Astrocyte (in vitro differentiated cells and primary cell): ENCODE measurements around the gene CYP2A6. TPM values are rescaled to one million over a fixed set of nuclear protein-coding genes. Genes with fewer than 3 reads are reported as not detected.

Experiments used
- DNase-seq: peaks from one replicate; pipeline ENCODE4 v3.0.0-alpha.2; 2010; ENCODE audit warnings: low read depth
- FAIRE-seq: peaks from 2 replicates; lab custom pipeline; 2011; peaks lifted over from hg19 to GRCh38; lab: Jason Lieb, UNC
- H2AFZ ChIP-seq: 2 replicates; pipeline ENCODE4 v1.6.0; 2012; ENCODE audit warnings: low read depth, low read length, inconsistent platforms
- H3K27ac ChIP-seq: 2 replicates; pipeline ENCODE4 v1.5.1; 2011; ENCODE audit warnings: low read depth, low read length, inconsistent platforms
- H3K27me3 ChIP-seq: 2 replicates; pipeline ENCODE4 v1.6.0; 2011; ENCODE audit warnings: low read length, inconsistent platforms; ENCODE audit not compliant: insufficient read depth
- H3K36me3 ChIP-seq: 2 replicates; pipeline ENCODE4 v1.5.1; 2011; ENCODE audit warnings: low read length, inconsistent platforms; ENCODE audit not compliant: insufficient read depth
- H3K4me1 ChIP-seq: 2 replicates; pipeline ENCODE4 v1.5.1; 2011; ENCODE audit warnings: low read length, inconsistent platforms; ENCODE audit not compliant: insufficient read depth
- H3K4me2 ChIP-seq: 2 replicates; pipeline ENCODE4 v1.6.0; 2012; ENCODE audit warnings: low read length, inconsistent platforms
- H3K4me3 ChIP-seq: 2 replicates; pipeline ENCODE4 v1.5.1; 2011; ENCODE audit warnings: low read depth, mild to moderate bottlenecking, low read length, inconsistent platforms; ENCODE audit not compliant: insufficient read depth
- H3K79me2 ChIP-seq: 2 replicates; pipeline ENCODE4 v1.6.0; 2012; ENCODE audit warnings: mild to moderate bottlenecking, low read length, inconsistent platforms; ENCODE audit not compliant: insufficient read depth
- H3K9ac ChIP-seq: 2 replicates; pipeline ENCODE4 v1.6.0; 2012; ENCODE audit warnings: mild to moderate bottlenecking, low read length, inconsistent platforms
- H3K9me3 ChIP-seq: 2 replicates; pipeline ENCODE4 v1.5.1; 2012; ENCODE audit warnings: low read depth, mild to moderate bottlenecking, low read length, inconsistent platforms; ENCODE audit not compliant: insufficient read depth
- H4K20me1 ChIP-seq: 2 replicates; pipeline ENCODE4 v1.6.0; 2012; ENCODE audit warnings: low read length, inconsistent platforms; ENCODE audit not compliant: insufficient read depth
- H3K27ac Mint-ChIP-seq: one replicate; pipeline ENCODE4 v1.8.0; 2021; ENCODE audit warnings: mild to moderate bottlenecking, mixed read lengths; ENCODE audit not compliant: unreplicated experiment
- H3K27me3 Mint-ChIP-seq: one replicate; pipeline ENCODE4 v1.8.0; 2021; ENCODE audit warnings: low read depth, mixed read lengths; ENCODE audit not compliant: unreplicated experiment
- H3K36me3 Mint-ChIP-seq: one replicate; pipeline ENCODE4 v1.8.0; 2021; ENCODE audit warnings: low read depth, mixed read lengths; ENCODE audit not compliant: unreplicated experiment
- H3K4me1 Mint-ChIP-seq: one replicate; pipeline ENCODE4 v1.8.0; 2021; ENCODE audit warnings: low read depth, mixed read lengths; ENCODE audit not compliant: unreplicated experiment
- H3K4me3 Mint-ChIP-seq: one replicate; pipeline ENCODE4 v1.8.0; 2021; ENCODE audit warnings: mild to moderate bottlenecking, moderate library complexity, mixed read lengths; ENCODE audit not compliant: unreplicated experiment
- H3K9me3 Mint-ChIP-seq: one replicate; pipeline ENCODE4 v1.8.0; 2021; ENCODE audit warnings: mild to moderate bottlenecking, mixed read lengths; ENCODE audit not compliant: unreplicated experiment
- EZH2 ChIP-seq: IDR thresholded peaks from 2 replicates; pipeline ENCODE4 v1.6.1; 2012; ENCODE audit warnings: mild to moderate bottlenecking, low read length, inconsistent platforms; ENCODE audit not compliant: insufficient read depth
- total RNA-seq: library from RNA; stranded (reverse); gene quantifications from 2 replicates; pipeline ENCODE4 v1.2.1, GENCODE V29; 2021
- TF ChIP-seq, protein P1 (sequence below): IDR thresholded peaks from 2 replicates; pipeline ENCODE4 v1.5.1; 2011; ENCODE audit warnings: low read depth, mild to moderate bottlenecking, inconsistent platforms, low read length, moderate library complexity; ENCODE audit not compliant: insufficient read depth

CYP2A6 gene
- total RNA-seq, 1 donor from 2014 or later = not detected

DNA sequence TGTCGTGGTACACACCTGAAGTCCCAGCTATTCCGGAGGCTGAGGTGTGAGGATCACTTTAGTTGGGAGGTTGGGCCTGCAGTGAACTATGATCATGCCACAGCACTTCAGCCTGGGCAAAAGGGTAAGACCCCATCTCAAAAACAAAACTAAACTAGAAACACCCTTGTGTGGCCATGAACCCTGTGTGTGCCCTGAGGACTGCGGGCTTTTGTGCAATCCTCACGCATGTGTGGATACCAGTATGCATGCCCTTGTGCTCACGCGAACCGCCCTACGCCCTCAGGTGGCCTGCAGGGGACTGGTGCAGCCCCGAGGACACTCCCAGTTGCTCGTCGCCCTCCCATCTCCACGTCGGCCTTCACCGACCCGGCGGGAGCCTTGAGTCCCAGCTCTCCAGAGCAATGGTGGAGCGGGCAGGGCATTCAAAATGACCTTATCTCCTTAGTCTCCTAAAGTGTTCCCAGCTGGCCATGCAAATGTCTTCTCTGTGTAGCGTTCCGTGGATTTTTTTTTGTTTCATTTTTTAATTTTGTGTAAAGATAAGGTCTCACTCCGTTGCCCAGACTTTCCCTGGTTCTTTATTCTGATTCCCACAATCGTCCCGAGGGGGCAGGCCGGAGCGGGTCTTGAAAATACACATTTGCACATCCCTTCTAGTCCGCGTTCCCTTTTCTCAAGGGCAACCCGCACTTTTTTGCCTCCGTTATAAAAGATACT, 52.1 kb downstream of the CYP2A6 start:
- H3K9ac ChIP-seq = peak overlapping the region; percentile 73
- H3K79me2 ChIP-seq = peaks cover 38% of the 10 kb centered on the region
- Mint-ChIP-seq H3K9me3 (no peaks in the 10 kb centered on the region), H3K4me3 (peak overlapping the region; percentile 89), H3K36me3 (no peaks in the 10 kb centered on the region), H3K27ac (peak overlapping the region; percentile 95), H3K27me3 (no peaks in the 10 kb centered on the region), H3K4me1 (peaks cover 22% of the 10 kb centered on the region)
- DNase-seq (peak; percentile 32), FAIRE-seq (no peak)
- peak overlapping the region; percentile 83 for H3K4me2 ChIP-seq
- peaks cover 35% of the 10 kb centered on the region for H4K20me1 ChIP-seq
- no peaks in the 10 kb centered on the region for H3K27me3 ChIP-seq
- H3K27ac ChIP-seq = peak overlapping the region; percentile 67
- no peaks in the 10 kb centered on the region for H3K36me3 ChIP-seq
- no peak for TF ChIP-seq EZH2
- TF ChIP-seq, protein P1, sequence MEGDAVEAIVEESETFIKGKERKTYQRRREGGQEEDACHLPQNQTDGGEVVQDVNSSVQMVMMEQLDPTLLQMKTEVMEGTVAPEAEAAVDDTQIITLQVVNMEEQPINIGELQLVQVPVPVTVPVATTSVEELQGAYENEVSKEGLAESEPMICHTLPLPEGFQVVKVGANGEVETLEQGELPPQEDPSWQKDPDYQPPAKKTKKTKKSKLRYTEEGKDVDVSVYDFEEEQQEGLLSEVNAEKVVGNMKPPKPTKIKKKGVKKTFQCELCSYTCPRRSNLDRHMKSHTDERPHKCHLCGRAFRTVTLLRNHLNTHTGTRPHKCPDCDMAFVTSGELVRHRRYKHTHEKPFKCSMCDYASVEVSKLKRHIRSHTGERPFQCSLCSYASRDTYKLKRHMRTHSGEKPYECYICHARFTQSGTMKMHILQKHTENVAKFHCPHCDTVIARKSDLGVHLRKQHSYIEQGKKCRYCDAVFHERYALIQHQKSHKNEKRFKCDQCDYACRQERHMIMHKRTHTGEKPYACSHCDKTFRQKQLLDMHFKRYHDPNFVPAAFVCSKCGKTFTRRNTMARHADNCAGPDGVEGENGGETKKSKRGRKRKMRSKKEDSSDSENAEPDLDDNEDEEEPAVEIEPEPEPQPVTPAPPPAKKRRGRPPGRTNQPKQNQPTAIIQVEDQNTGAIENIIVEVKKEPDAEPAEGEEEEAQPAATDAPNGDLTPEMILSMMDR = peak; percentile 31
- H3K9me3 ChIP-seq = no peaks in the 10 kb centered on the region
- peak overlapping the region; percentile 87 for H2AFZ ChIP-seq
- H3K4me3 ChIP-seq = peak overlapping the region; percentile 70
- H3K4me1 ChIP-seq = peaks cover 31% of the 10 kb centered on the region

DNA sequence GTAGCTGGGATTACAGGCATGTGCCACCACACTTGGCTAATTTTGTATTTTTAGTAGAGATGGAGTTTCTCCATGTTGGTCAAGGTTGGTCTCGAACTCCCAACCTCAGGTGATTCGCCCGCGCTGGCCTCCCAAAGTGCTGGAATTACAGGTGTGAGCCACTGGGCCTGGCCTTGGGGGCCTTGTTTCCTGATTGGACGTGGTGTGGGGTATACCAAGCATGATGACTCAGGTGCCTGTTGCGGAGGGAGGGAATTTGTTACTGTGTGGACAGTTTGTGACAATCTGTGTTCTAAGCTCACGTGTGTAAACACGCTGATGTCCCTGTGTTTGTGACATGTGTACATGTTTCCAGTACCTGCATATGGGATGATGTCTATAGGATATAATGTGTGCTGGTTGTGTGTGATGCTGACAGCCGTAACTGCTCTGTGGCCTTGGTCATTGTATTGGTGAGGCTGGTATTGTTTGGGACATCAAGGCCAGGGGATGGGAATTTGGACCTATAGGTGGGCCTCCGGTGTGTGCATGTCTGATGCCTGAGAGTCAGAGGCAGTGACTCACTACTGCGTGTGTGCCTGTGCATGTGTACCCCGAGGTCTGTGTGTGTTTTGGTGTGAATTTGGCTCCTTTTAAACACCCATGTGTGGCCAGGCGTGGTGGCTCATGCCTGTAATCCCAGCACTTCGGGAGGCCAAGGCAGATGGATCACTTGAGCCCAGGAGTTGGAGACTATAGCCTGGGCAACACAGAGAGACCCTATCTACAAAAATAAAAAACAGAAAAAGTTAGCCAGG, 52.9 kb downstream of the CYP2A6 start:
- no peak overlapping the region for H3K27ac Mint-ChIP-seq
- Histone ChIP-seq H3K4me2 (peak overlapping the region; percentile 83), H3K36me3 (no peaks in the 10 kb centered on the region), H3K9me3 (no peaks in the 10 kb centered on the region), H3K79me2 (peaks cover 30% of the 10 kb centered on the region), H4K20me1 (peaks cover 27% of the 10 kb centered on the region), H3K9ac (peak overlapping the region; percentile 73), H2AFZ (peak overlapping the region; percentile 87), H3K27ac (no peak overlapping the region), H3K4me1 (peaks cover 24% of the 10 kb centered on the region), H3K27me3 (no peaks in the 10 kb centered on the region), H3K4me3 (no peak overlapping the region)
- H3K4me3 Mint-ChIP-seq = peak overlapping the region; percentile 40
- H3K27me3 Mint-ChIP-seq = no peaks in the 10 kb centered on the region
- H3K36me3 Mint-ChIP-seq = no peaks in the 10 kb centered on the region
- peaks cover 15% of the 10 kb centered on the region for H3K4me1 Mint-ChIP-seq
- DNase-seq = no peak
- FAIRE-seq = no peak
- TF ChIP-seq, protein P1 = no peak
- no peak for TF ChIP-seq EZH2
- no peaks in the 10 kb centered on the region for H3K9me3 Mint-ChIP-seq

Other genes starting within 250 kb of the CYP2A6 start
- gene LTBP4, start 249.1 kb downstream of the CYP2A6 start, total RNA-seq = 46.9 and 63.5 TPM in 2 replicates
- 79.3 and 82.9 TPM in 2 replicates for gene NUMBL, start 159.8 kb downstream of the CYP2A6 start, total RNA-seq
- 26.0 and 29.4 TPM in 2 replicates for gene COQ8B, start 133.6 kb downstream of the CYP2A6 start, total RNA-seq
- 19.0 and 19.7 TPM in 2 replicates for gene ITPKC, start 133.3 kb downstream of the CYP2A6 start, total RNA-seq
- gene ACTMAP, start 100.0 kb downstream of the CYP2A6 start, total RNA-seq = 9.6 and 10.1 TPM in 2 replicates
- 60.0 and 67.0 TPM in 2 replicates for gene SNRPA, start 99.2 kb downstream of the CYP2A6 start, total RNA-seq
- gene MIA, start 74.9 kb downstream of the CYP2A6 start, total RNA-seq = 2.5 TPM in 2 replicates
- gene RAB4B, start 72.2 kb downstream of the CYP2A6 start, total RNA-seq = 18.8 and 21.0 TPM in 2 replicates
- gene EGLN2, start 51.3 kb downstream of the CYP2A6 start, total RNA-seq = 82.1 and 84.6 TPM in 2 replicates
- not detected in 2 replicates for gene CYP2A7, start 31.8 kb upstream of the CYP2A6 start, total RNA-seq
- not detected in 2 replicates for gene CYP2B6, start 140.8 kb upstream of the CYP2A6 start, total RNA-seq
- gene CYP2A13, start 238.0 kb upstream of the CYP2A6 start, total RNA-seq = not detected in 2 replicates